GM21360 (cell line): ENCODE measurements around the gene SPDL1.

Experiments
- ATAC-seq: cut with Tn5 transposase; IDR thresholded peaks from one replicate; pipeline ENCODE4 v1.9.1; 2021; ENCODE audit warnings: mild to moderate bottlenecking, moderate library complexity; ENCODE audit not compliant: unreplicated experiment

The SPDL1 gene, protein sequence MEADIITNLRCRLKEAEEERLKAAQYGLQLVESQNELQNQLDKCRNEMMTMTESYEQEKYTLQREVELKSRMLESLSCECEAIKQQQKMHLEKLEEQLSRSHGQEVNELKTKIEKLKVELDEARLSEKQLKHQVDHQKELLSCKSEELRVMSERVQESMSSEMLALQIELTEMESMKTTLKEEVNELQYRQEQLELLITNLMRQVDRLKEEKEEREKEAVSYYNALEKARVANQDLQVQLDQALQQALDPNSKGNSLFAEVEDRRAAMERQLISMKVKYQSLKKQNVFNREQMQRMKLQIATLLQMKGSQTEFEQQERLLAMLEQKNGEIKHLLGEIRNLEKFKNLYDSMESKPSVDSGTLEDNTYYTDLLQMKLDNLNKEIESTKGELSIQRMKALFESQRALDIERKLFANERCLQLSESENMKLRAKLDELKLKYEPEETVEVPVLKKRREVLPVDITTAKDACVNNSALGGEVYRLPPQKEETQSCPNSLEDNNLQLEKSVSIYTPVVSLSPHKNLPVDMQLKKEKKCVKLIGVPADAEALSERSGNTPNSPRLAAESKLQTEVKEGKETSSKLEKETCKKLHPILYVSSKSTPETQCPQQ

DNA sequence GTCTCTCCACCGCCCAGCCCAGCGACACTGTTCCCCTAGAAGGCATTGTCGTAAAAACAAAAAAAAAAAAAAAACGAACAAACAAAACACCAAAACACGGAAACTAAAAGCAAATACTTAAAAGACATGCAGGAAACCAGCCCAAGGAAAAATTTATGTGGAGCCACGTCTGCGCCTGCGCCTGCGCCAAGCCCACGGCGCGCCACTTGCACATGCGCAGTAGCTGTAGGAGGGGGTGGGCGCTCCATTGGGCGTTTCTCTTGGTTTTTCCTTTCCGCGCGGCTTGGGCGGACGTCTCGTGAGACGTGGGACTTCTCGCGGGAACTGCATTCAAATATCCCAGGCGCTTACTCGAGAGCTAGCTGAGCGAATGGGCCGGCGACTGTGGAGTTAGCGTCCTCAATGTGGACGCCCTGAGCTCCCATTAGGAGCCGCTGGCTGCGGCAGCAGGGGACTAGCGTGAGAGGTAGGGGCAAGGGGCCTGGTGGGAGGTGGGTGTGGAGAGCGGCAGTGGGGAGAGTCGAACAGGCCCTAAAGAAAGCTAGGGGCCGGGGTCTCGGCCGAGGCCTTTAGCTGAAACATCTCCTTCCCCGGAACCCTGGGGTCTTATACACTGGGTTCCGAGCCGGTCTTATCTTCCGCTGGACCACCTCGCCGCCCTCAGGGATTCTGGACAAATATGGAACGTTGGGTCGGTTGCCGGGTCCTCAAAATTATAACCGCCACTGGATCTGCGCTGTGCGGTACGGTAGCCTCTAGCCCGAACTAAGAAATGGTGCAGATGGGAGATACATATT lies at the start of gene SPDL1:
Gene SPDL1 (plus strand): TSS at position 350 of the 797 bp plus-strand sequence. CDS start 4,644 bp downstream, outside the sequence.
- ATAC-seq: peak; percentile 92

DNA sequence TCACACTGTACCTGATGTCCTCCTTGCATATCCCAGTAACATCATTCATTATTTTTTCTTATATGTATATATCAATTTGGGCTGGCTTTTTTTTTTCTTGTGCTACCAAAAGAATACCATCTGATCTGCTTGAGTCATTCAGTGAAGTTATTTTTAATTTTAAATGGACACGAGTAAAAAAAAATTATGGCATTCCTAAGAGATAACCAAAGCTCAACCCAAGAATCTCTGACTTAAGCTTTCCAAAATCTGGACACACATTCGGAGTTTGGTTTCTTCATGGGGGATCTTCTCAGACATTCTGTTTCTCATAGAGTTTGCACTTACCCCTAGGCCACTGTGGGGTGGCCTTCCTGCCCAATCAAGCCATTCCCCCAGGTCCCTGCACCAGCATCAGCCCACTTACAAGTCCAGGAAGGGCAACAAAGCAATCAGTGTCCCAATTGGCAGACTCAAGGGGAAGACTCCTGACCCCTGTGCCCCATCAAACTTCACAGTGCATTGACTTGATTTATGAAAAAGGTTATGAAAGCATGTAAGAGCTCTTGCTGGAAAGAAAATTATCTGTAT lies 49.2 kb upstream of the SPDL1 start:
- no peak for ATAC-seq

DNA sequence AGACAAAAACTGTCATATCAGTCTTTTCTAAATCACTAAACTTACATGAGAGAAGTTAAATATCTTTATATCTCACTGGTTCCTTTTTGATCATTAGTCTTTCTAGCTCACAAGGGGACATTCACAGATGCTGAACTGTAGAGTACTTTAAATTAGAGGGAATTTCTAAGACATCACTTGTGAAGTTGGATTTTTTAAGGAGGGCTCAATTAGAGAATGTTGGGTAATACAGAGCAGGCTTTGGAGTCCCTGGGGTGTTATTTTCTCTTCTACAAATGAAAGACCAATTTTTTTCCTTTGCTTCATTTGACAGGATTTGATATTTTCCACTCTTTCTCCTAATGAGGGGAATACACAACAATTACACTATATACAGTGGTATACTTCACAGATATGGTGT lies 48.6 kb upstream of the SPDL1 start:
- ATAC-seq: no peak

DNA sequence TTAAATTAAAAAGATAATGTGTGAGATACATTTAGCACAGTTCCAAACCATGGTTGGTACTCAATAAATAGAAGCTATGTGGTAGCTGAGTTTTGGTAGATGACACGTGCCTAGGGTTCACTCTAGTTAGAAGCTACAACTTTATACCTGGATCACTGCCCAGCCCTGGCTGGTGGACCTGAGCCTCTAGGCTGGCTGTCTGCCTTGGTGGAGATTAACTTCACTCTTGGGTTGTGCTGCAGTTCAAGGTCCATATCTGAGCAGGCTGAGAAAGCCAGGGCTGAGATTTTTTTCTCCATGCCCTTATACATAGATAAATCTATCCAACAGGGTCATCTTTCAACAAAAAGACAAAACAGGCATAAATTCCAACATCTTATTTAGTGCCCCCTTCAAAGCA lies 44.6 kb upstream of the SPDL1 start:
- ATAC-seq: no peak

DNA sequence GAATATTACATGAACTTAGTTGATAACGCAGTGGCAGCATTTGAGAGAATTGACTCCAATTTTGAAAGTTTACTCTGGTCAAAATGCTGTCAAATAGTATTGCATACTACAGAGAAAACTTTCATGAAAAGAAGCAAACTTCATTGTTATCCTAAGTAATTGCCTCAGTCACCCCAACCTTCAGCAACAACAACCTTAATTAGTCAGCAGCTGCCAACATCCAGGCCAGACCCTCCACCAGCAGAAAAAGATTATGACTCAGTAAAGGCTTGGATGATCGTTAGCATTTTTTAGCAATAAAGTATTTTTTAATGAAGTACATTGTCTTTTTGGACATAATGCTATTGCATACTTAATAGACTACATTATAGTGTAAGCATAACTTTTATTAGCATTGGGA lies 40.8 kb upstream of the SPDL1 start:
- ATAC-seq: no peak

DNA sequence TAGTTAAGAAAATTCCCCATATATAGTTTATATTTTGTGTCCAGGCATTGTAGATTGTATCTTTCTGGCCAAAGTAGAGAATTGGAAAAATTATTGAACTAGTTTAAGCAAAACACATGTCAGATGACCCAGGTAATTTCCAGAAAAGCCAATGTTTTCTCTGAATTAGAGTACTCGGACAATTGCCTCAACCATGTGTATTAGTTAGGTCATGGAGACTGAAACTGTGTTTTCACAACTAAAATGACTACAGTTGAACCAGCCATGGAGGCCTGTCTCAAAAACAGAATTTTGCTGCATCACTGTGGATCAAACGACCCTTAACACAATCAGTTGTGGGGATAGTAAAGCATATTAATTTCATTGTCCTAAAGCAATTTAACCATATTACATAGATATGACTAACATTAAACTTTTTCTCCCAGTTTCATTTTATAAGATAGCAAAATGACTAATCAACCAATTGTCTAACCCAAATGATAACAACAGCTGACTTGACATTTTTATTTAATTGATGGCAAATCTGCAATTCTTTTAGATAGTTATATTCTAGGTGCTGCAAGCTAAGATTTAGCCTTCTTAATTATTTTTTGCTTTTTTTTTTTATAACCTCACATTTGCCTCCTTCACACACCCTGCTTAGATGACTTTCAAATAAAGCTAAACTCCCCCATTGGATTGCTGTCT lies 39.2 kb upstream of the SPDL1 start:
- ATAC-seq: no peak

DNA sequence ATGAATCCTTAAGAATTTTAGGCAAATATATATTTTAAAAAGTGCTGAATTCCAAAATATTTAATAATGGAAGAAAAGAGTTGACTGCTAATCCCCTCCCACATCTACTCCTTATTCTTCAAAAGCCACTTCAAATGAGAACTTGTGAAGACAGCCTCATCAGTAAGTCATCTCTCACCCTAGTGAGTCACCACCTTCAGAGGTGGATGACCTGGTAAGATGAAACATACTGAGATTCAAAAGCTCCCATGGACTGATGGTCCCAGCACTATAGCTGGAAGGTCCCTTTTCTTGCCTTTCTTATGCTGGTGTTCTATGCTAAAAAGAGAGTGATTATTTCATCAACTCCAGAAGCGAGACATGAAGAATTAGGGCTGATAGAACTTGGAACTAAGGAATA lies 37.8 kb upstream of the SPDL1 start:
- no peak for ATAC-seq

DNA sequence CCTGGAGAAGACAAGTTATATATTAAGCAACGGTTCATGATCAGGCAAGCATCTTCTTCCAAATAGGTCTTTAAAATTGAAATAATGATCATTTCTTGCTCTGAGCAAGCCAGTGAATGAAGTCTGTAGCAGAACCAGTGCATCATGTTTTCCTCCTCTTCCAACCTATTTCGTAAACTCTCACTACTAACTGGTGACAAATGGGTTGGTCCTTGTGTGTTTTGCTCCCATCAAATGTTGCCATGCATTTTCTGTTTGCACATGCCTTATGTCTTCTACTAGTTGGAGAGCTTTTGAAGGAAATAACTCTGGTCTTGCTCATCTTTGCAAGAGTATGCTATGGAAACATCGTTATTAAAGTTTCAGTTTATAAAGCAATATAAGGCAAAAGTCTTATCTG lies 37.2 kb upstream of the SPDL1 start:
- no peak for ATAC-seq

DNA sequence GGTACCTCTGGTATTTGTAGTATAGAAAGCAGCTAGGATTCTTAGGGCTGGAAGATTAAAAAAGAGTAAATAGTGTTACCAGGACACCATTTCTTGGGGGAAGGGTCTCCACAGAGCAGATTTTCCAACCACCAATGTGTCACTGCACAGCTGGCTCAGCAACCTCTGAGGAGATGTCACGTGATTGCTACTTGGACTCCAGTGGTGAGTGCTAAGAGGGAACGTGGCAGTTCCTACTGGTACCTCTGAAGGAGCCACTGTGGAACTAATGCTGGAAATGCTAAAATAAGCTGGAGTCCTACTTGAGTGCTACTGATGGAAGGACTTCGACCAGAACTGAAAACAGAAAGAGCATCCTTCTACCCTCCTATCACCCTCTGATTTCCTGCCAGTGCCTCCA lies 36.1 kb upstream of the SPDL1 start:
- no peak for ATAC-seq

DNA sequence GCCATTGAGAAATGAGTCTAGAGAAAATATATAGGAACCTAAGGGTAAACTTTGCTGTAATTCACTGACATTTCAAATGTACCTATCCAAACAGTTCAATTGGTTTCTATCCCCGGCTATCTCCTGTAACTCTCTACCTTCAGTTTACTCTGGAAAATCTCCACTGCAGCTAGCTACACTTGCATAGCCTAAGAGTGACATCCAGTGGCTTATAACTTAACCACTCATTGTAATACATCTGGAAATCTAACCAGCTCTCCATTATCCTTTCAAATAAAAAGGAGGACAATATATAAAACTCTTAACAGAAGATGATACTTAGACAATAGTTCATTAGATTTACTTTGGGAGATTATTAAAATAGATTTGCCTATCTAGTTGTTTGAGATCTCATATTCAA lies 35.3 kb upstream of the SPDL1 start:
- ATAC-seq: no peak

DNA sequence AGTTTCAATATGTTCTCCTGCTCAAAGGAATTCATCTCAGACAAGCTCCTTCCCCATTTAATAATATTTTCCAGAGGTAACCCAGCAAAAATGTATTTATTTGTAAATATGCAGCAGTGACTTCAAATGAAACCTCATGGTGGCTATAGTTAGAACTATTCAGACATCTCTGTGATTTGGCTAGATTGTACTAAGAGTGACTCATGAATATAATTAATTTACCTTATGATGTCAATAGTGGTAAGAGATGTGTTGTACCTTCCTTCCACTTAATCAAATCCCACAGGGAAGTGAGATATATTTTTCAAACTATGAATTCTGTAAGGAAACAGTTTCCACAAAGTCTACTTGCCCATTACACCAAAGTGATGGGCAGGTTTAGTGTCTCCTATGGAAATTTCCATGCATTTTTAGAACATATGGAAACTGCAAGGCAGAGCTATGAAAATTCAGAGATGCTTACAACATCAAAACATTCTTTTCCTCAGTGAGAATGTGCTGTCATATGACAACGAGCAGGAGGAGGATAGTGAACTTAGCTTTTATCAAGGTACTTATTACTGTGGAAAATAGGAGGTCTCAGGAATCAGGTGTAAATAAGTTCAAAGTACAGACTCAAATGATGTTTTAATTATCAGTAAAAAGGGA lies 34.0 kb upstream of the SPDL1 start:
- ATAC-seq: no peak

DNA sequence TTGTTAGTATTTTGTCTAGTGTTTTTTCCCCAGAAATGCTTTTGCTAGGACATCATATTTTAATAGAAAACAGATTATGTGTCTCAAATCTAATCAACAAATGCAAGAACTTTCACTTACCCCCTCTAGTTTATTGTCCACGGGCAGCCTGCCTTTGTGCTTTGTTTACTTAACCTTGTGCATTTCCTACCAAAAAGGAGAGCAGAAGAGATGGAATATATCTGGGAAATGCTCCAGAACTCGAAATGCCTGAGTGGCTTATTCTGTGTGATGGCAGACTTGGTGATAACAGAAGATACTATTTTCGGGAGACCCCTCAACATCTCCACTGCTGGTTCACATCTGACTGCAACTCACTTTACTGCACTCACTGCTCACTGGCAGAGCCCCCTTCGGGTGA lies 33.3 kb upstream of the SPDL1 start:
- no peak for ATAC-seq

DNA sequence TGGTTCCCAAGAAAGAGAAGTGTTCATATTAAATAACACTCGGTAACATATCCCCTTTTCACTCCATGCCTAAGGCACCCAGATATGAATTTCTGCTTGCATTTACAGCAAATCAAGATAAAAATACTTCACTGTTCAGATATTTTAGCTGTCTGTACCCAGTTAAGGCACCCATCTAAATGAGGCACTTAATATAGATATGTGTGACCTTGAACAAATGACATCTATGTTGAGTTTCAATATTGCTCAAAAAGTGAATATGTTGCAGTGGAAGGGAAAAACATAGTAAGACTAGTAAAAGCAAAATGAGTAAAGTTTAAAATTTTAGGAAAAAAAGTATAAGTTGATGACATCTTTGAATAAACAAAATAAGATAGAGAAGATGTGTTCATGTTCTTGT lies 32.4 kb upstream of the SPDL1 start:
- ATAC-seq: no peak

DNA sequence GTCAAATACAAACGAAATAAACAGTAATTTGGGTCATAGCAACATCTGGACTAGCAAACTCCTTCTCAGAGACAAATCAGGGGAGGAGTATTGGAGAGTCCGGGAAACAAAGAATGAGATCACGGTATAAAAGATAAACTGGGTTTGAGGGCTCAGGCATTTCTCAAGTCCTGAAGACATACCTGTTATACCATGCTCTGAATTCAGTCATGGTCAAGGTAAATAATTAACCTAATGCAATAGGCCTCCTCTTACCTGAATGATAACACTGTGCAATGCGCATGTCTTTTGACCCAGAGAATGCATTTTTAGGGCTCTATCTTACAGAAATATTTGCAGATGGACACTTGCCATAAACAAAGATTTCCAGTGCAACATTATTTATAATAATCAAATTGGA lies 31.9 kb upstream of the SPDL1 start:
- no peak for ATAC-seq

DNA sequence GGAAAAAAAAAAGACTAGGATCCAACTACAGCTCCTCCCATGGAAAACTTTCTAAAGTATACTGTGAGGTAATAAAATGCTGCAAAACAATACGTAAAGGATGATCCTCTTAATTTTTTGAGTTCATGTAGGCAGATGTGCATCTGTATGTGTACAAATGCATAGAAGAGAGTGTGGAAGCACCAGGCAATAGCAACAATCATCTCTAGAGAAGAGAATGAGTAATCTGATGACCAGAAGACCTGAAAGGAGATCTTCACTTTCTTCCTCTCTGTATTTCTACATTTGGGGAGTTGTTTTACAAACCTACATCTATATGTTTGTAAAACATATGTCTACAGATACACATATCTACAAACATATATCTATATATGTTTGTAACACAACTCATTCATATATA lies 29.3 kb upstream of the SPDL1 start:
- ATAC-seq: no peak

DNA sequence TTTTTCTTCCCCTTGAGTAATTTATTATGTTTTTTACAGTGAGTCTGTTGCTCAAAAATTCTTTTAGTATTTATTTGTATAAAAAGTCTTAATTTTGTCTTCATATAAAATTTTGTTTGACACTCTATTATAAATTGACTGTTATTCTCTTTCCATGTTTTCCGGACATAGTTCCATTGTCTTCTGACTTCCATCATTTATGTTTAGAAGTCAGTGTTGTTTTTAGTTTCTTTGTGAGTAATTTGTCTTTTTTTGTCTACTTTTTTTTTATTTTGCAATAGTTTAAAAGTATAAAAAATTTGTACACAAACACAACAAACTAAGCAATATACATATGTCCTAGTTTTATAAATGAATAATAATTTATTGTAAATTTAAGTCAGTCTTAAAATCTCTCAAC lies 25.7 kb upstream of the SPDL1 start:
- ATAC-seq: no peak

DNA sequence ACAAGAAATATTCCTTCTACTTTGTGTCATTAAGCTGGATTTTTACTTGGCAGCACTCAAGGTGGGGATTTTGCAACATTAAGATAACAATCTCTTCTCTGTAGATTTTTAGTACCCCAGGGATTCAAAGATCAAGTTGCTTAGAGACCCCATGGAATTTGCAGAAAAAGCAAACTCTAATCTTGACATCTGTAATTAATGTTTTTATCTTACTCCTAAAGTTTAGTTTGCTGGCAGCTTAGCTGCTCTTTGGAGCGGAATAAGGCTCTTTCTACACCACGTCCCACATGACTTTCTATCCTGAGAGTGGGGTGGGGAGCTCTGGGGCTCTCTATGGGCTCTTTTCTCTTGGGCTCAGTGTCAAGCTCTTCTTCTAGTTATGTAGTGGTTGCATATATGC lies 21.7 kb upstream of the SPDL1 start:
- ATAC-seq: no peak

DNA sequence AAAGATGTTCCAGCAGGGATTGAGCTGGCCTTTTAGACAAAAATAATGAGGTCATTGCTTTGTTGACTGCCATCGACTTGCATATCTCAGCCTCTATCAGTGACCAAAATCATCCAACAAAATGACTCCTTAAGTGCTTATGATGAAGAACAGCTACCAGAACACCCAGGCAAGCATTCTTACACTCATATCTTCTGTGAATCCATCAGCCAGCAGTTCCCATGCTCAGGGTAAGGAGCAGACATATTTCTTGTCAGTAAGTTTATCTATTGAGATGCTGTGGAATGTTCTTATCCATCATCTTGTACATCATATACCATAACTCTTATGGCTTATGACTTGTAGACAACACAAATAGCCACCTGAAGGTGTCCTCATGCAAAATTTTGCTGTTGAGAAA lies 20.2 kb upstream of the SPDL1 start:
- ATAC-seq: no peak

DNA sequence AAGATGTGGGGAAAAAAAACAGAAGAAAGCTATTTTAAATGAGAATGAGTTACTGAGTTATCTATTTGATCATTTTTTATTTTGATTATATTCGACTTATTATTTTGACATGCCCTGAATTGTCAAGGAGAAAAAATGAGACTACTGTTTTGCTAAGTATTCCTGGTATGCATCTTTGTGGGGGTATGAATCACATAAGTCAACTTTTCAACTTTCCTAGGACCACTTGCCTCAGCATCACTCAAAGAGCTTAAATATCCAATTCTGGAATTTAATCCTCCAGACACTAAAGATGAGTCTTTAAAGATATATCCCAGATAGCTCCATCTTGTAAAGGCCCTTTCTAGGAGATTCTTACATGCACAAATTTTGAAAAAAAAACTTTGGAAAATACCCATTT lies 17.4 kb upstream of the SPDL1 start:
- no peak for ATAC-seq

DNA sequence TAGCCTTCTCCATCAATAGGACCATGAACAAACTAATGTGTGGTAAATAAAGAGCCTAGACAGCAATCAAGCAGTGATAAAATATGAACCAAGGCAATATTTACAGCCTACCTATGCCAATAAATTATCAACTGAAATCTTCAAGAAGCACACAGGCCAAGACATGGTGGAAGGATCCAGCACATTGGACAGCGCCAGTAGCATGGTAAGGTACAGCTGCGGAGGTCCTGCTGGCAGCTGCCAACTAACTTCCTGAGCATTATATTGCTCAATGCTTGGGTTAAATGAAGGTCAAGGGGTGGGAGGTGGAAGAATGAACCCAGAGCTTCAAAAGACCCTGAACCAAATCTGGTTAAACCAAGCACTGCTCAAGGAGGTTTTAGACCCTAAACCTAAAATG lies 16.5 kb upstream of the SPDL1 start:
- ATAC-seq: no peak

DNA sequence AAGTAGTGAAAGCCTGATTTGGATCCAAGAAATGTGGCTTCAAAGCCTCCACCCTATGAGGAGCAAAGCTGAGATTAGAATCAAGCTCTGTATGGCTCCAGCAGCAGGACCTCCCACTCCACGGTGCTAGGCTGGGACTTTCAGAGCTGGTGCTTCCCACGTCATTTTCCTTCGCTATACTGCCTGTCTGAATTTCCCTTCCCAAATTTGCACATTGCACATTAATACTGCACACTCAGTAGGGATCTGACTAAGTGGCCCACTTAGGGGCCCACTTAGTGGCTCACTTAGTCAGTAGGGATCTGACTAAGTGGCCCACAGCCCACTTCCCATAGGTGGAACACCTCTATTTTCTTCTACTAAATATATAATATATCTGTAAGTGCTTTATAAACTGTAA lies 14.1 kb upstream of the SPDL1 start:
- no peak for ATAC-seq
